NOMO-1 treated with dmso at 0.1 percent for 144 hours (cell line): ENCODE data around the gene CGB5.
"Not testable (repeated sequence)": the region's sequence is repeated elsewhere in the genome, so short reads cannot be mapped to it uniquely, and the experiment has no call there.

ENCODE experiments used
- DNase-seq: peaks from one replicate; lab custom pipeline; 2025; ENCODE audit not compliant: unreplicated experiment; lab: John Stamatoyannopoulos, UW

Gene CGB5

DNA sequence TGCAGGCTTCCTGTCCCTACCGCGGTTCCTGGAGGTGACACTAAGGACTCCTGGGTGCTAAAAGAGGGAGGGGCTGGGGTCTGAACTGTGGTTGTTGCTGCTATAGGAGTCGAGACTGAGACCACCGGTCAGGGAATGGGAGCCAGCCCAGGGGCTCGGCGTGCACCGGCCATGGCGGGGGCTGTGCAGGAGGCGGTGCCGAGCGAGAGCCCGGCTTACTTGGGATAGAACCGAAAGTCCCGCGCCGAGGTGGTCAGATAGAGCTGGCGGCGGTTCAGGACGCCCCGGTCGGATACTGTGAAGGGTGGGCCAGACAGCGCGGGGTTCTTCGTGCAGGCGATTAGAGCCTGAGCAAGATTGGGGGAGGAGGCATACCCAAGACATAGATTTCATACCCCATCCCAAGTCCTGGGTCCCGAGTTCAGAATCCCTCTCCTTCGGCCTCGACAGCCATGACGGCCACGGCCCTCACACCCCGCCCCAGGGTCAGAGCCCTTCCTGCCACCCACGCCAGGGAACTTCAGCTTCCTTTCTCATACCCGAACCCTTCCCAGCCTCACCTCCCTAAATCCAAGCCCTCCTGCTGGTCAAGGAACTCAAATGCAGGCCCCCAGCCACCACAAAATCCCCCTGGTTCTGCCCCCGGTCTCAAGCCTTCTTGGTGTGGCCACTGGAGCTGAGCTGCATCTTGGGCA lies 13.4 kb downstream of the CGB5 start:
- DNase-seq = not testable (repeated sequence)

DNA sequence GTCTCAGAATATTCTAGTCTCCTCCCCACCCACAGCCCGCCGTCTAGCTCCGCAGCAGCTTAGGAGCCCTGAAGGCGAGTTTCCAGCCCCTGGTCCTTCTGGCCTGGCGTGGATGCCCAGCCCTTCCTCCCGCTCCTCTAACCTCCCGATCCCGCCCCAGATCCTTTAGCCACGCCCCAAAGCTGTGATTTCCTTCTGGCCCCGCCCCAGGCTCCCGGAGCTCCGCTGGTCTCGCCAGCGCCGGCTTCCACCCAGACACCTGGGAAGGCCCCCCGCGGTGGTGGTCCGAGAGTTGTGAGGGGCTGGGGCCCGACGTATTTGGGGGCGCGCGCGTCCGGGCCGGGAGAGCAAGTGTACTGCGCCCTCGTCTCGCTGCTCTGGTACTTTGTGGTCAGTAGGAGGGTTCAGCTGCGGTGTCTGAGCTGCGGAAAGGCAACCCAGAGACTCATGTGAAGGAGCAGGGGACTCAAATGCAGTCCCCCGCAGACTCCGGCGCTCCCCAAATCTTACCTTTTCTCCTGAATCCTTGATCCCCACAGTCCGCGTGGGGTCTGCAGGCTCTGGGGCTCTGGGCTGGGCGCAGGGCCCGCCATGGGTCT lies 14.1 kb downstream of the CGB5 start, which contains the start of gene CGB7:
Gene CGB7 (minus strand): TSS at position 114 of the 599 bp plus-strand sequence. CDS start 2,374 bp downstream, outside the sequence.
- DNase-seq = no peak

DNA sequence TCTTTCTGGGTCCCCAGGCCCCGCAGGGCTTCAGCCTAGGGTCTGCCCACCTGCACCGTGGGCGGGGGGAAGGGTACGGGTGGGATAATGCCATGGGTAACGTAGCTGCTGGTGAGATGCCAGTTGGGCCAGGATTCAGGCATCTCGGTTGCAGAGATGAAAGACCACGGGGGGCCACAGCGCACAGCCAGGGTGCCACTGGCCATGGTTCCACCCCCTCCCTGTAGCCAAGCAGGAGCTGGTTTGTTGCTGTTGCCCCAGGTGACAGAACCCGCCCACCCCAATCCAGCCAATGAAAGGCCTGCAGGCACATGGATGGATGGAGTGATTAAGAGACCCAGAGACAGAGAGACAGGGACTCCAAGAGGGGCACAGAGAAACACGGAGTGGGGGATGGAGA lies 14.9 kb downstream of the CGB5 start:
- DNase-seq = no peak

GRCh38 chr19:49059053-49059452 lies 15.4 kb downstream of the CGB5 start:
- no peak for DNase-seq

DNA sequence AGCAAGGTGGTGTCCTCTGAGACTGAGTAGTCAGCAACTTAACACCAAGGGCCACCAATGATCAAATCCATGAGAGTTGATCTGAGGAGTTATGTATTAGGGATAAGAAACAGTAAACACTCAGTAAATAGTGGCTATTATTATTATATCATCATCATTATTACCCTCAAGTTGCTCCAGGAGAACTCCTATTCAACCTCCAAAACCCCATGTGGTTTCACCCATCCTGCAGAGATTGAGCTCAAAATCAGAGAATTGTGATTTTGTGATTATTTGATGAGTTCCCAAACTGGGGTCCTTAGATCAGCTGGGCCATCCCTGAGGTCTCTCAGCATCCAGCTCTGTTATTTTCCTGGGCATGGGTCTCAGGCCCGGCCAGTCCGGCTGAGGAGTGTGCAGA lies 17.4 kb downstream of the CGB5 start:
- no peak for DNase-seq

GRCh38 chr19:49061445-49061844 lies 17.8 kb downstream of the CGB5 start:
- no peak for DNase-seq

- no peak for DNase-seq
Observed at GRCh38 chr19:49064029-49064629, 20.5 kb downstream of the CGB5 start.

DNA sequence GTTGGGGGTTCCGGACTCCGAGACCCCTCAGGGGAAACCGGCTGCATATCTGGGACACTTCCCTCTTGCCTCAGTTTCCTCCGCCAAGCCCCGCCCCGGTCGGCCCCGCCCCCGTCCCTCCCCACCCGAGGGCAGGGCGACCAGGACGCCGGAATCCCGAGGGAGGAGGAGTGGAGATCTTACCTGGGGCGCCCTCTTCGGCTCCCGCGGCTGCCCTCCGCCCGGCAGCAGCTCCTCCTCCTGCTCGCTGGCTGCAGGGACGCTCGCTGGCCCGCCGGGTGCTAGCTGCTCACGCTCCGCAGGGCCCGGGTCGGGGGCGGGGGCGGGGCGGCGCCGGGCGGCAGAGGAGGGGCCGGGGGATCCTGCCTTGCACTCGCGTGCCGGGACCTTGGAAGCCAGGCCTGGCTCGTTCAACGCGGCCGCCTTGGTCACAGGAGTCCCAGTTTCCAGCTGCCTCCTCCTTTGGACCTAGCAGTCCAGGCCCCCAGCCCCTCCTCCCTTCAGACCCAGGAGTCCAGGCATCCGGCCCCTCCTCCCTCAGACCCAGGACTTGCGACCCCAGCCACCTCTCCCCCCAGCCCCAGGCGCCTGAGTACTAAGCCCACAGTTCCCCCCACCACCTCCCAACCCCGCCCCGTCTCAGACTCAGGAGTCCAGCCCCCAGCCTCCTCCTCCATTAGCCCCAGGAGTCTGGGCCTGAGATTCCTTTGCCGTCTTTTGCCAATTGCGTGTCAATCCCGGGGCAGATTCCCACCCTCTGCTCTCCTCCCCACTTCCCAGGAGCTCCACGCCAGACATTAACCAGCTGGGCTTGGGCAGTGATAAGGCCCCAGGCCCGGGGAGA lies 21.3 kb downstream of the CGB5 start, which contains the start of gene NTF4:
Gene NTF4 (minus strand): TSS at position 51 of the 844 bp plus-strand sequence. CDS start 2,821 bp downstream, outside the sequence.
- DNase-seq = no peak

DNA sequence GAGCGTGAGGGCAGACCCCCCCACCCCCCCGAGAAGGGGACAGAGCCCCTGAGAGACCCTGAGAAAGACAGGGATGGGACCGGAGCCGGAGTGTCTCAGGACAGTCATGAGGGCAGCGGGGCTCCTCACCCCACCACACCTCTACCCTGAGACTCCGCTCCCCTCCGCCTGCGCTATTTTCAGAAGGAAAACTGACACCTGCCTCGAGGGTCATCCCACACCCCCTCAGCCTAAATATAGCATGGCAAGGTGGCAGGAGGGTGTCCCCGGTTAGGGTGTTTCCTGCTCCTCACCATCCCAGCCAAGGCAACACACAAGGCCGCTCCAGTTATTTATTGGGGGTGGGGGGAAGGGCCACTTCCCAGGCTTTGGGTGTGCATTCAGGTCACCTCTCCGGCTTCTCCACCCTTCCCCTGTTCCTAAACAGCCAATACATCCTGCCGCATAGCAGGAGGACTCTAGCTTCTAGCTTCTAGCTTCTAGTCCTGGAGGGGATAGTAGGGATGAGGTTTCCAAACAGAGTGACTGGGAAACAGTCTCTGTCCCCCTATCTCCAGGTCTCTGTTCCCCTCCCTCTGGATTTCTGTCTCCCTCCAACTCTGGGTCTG lies 22.4 kb downstream of the CGB5 start:
- DNase-seq = no peak

GRCh38 chr19:49067554-49067953 lies 23.9 kb downstream of the CGB5 start:
- no peak for DNase-seq

- no peak for DNase-seq
Observed at GRCh38 chr19:49069026-49069425, 25.4 kb downstream of the CGB5 start.

- no peak for DNase-seq
Observed at GRCh38 chr19:49070416-49070815, 26.8 kb downstream of the CGB5 start.

DNA sequence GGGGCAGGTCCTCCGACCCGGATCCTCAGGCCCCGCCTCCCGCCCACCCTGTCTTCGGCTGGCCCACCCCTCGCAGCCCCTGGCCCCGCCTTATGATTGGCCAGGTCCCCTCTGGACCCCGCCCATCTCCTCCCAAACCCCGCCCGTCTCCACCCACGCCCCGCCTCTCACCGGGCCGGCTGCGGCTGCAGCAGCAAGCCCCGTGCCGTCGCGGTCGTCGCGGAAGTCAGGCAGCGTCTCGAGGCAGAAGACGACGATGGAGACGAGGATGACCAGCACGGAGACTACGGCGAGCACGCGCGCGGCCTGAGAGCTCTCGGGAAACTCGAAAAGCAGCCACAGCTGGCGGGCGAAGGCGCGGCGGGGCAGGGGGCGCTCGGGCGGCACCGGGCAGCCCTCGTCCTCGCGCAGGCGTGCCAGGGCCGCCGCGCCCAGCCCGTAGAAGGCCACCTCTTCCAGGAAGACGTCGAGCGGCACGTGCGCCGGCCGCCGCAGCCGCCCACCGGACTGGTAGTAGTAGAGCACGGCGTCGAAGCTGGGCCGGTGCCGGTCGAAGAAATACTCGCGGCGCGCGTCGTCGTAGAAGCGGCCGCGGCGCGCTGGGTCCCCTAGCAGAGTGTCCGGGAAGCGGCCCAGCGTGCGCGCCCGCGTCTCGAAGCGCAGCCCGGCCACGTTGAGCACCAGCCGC lies 28.4 kb downstream of the CGB5 start:
- DNase-seq = no peak

DNA sequence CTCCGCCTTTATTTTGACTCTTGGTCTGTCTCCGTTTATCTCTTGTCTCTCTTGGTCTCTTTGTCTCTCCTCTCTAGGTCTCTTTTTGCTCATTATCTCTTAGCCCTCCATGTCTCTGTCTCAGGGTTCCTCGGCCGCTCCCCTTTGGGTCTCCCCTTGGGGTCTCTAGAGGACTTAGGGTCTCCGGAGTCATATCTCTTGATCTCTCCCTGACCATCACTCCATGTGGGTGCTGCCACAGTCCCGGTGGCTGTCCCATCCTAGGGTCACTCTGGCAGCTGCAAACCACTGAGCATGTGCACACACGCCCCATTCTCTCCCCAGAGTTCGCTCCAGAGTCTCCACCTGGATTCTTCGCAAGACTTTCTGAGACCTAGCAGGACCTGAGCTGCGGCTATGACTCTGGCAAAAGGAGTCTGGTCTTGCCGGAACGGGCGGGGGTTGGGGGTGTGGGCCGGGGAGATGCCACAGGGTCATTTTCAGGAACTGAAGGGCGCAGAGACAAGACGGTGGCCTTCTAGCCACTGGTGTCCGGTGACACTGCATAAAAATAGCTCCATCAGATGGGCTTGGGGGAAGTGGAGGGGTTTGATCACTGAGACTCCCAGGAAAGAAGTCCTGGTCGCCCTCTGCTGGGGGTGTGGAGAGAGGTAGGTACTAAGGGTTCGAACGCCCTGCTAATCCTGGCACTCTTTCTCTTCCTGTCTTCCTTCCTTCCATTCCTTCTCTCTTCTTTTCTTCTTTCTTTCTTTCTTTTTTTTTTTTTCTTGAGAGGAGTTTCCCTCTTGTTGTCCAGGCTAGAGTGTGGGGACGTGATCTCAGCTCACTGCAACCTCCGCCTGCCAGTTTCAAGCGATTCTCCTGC lies 30.1 kb downstream of the CGB5 start:
- peak; percentile 26 for DNase-seq

- not testable (repeated sequence) for DNase-seq
Observed at GRCh38 chr19:49074869-49075268, 31.2 kb downstream of the CGB5 start.

- DNase-seq = no peak
Observed at GRCh38 chr19:49080392-49080791, 36.7 kb downstream of the CGB5 start.

- no peak for DNase-seq
Observed at GRCh38 chr19:49081273-49081672, 37.6 kb downstream of the CGB5 start.

DNA sequence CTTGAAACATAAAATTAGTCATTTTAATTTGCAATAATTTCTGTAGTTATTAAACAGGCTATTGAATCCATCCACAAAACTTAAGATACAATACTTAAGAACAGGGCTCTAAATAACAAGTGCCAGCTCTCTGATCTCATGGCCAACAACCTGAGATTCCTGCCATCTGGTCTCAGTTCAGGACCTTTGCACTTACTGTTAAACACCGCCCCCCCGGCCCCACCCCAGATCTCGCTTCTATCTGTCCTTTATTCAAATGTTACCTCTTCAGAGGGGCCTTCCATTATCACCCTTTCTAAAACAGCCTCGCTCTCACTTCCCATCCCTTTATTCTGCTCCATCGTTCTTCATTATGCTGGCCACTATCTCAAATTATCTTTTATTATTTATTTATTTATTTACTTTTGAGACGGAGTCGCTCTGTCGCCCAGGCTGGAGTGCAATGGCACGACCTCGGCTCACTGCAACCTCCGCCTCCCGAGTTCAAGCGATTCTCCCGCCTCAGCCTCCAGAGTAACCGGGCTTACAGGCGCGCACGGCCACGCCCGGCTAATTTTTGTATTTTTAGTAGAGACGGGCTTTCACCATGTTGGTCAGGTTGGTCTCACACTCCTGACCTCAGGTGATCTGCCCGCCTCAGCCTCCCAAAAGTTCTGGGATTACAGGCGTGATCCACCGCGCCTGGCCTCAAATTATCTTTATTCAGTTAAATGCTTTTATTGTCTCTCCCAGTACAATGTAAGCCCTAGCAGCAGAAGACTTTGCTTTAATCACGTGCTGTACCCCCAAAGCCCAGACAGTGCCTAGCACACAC lies 40.8 kb downstream of the CGB5 start:
- no peak for DNase-seq
